ENCODE data around the gene WNT2B. TPM values are rescaled to one million over a fixed set of nuclear protein-coding genes. Genes with fewer than 3 reads are reported as not detected.
A peak's percentile ranks its signal among the peaks of the same experiment; 100 is the strongest.

Gene WNT2B
- total and polyA plus RNA-seq, 9 of the 15 experiments (the other 6 are each of a cell fraction or from before 2014, with no cell fraction given) = 0.02 to 0.06 (median 0.04) TPM; not detected in 3

- TF ChIP-seq CBFB (CRISPR knock-in tag; IDR thresholded peaks at IDR 0.05) (no peak), MCM5 (IDR thresholded peaks at IDR 0.05; ENCODE audit: low read depth) (no peak), ARID1B (IDR thresholded peaks at IDR 0.05) (peak; percentile 19; the same call in 1 of the 2 replicates), MYBL2 (IDR thresholded peaks at IDR 0.05; ENCODE audit: low read depth) (no peak), MYBL2 (CRISPR knock-in tag; IDR thresholded peaks at IDR 0.05; ENCODE audit: borderline replicate concordance) (no peak), MAFF (IDR thresholded peaks at IDR 0.05; ENCODE audit: low read length) (peak; percentile 89; the same call in 1 of the 2 replicates), NFE2L1 (tag; IDR thresholded peaks at IDR 0.05; ENCODE audit: borderline replicate concordance, low read depth) (peak; percentile 93), ZKSCAN1 (IDR thresholded peaks at IDR 0.05; ENCODE audit: low read depth, low read length) (no peak), POLR2H (tag; IDR thresholded peaks at IDR 0.05; ENCODE audit: low read depth) (no peak), ZC3H11A (IDR thresholded peaks at IDR 0.05; ENCODE audit: low read depth, low read length) (no peak), KDM1A (IDR thresholded peaks at IDR 0.05) (no peak), ZNF384 (IDR thresholded peaks at IDR 0.05; ENCODE audit: low read depth, low read length) (no peak), SAFB (IDR thresholded peaks at IDR 0.05; ENCODE audit: borderline replicate concordance, low read depth, low read length) (no peak), ZNF324 (CRISPR knock-in tag; IDR thresholded peaks at IDR 0.05) (no peak), RREB1 (CRISPR knock-in tag; IDR thresholded peaks at IDR 0.05) (no peak)
- TF ChIP-seq, protein P1, sequence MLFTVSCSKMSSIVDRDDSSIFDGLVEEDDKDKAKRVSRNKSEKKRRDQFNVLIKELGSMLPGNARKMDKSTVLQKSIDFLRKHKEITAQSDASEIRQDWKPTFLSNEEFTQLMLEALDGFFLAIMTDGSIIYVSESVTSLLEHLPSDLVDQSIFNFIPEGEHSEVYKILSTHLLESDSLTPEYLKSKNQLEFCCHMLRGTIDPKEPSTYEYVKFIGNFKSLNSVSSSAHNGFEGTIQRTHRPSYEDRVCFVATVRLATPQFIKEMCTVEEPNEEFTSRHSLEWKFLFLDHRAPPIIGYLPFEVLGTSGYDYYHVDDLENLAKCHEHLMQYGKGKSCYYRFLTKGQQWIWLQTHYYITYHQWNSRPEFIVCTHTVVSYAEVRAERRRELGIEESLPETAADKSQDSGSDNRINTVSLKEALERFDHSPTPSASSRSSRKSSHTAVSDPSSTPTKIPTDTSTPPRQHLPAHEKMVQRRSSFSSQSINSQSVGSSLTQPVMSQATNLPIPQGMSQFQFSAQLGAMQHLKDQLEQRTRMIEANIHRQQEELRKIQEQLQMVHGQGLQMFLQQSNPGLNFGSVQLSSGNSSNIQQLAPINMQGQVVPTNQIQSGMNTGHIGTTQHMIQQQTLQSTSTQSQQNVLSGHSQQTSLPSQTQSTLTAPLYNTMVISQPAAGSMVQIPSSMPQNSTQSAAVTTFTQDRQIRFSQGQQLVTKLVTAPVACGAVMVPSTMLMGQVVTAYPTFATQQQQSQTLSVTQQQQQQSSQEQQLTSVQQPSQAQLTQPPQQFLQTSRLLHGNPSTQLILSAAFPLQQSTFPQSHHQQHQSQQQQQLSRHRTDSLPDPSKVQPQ (CRISPR knock-in tag; IDR thresholded peaks at IDR 0.05; ENCODE audit: borderline replicate concordance) = no peak
- TF ChIP-seq, protein P2, sequence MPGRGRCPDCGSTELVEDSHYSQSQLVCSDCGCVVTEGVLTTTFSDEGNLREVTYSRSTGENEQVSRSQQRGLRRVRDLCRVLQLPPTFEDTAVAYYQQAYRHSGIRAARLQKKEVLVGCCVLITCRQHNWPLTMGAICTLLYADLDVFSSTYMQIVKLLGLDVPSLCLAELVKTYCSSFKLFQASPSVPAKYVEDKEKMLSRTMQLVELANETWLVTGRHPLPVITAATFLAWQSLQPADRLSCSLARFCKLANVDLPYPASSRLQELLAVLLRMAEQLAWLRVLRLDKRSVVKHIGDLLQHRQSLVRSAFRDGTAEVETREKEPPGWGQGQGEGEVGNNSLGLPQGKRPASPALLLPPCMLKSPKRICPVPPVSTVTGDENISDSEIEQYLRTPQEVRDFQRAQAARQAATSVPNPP (IDR thresholded peaks at IDR 0.05; ENCODE audit: borderline replicate concordance, insufficient read depth, insufficient read length) = no peak
- TF ChIP-seq, protein P3, sequence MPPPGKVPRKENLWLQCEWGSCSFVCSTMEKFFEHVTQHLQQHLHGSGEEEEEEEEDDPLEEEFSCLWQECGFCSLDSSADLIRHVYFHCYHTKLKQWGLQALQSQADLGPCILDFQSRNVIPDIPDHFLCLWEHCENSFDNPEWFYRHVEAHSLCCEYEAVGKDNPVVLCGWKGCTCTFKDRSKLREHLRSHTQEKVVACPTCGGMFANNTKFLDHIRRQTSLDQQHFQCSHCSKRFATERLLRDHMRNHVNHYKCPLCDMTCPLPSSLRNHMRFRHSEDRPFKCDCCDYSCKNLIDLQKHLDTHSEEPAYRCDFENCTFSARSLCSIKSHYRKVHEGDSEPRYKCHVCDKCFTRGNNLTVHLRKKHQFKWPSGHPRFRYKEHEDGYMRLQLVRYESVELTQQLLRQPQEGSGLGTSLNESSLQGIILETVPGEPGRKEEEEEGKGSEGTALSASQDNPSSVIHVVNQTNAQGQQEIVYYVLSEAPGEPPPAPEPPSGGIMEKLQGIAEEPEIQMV (tag; conservative IDR thresholded peaks at IDR 0.05; ENCODE audit: low read depth) = no peak
These were observed 48.6 kb downstream of the WNT2B start (continued) for GRCh38 chr1:112557385-112557784.

All from K562 (cell line).